MM.1S (cell line): Measurements from ENCODE around the gene FAM184A.
"Not testable (repeated sequence)": the region's sequence is repeated elsewhere in the genome, so short reads cannot be mapped to it uniquely, and the experiment has no call there.

Experiments
- EZH2 ChIP-seq: fragments of 300-600 bp; sonication (generic); optimal IDR thresholded peaks from 2 replicates; pipeline ENCODE3; 2017; ENCODE audit warnings: low read depth, mild to moderate bottlenecking, antibody characterized with exemption, low read length, mixed read lengths
- EZH2phosphoT487 ChIP-seq: fragments of 300-600 bp; sonication (generic); IDR thresholded peaks from 2 replicates; pipeline ENCODE4 v1.6.1; 2018; ENCODE audit warnings: antibody characterized with exemption, low read length
- TF ChIP-seq, protein P1 (sequence below): fragments of 300-600 bp; sonication (generic); IDR thresholded peaks from 2 replicates; pipeline ENCODE4 v1.5.1; 2016; ENCODE audit warnings: antibody characterized with exemption, low read length, mixed read lengths

DNA sequence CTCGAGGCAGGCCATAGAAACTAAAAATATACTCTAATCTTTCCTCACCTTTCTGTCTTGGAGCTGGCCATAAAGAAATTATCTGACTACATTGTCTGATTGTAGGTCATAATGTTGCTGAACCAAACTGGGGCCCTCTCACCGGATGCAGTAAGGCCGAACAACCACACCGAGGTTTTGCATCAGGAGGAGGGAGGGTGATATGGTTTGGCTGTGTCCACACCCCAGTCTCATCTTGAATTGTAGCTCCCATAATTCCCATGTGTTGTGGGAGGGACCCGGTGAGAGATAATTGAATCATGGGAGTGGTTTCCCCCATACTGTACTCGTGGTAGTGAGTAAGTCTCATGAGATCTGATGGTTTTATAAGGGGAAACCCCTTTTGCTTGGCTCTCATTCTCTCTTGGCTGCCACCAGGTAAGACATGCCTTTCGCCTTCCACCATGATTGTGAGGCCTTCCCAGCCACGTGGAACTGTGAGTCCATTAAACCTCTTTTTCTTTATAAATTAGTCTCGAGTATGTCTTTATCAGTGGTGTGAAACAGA is 19.4 kb upstream of the FAM184A start:
- TF ChIP-seq EZH2phosphoT487, EZH2: not testable (repeated sequence)
- TF ChIP-seq, protein P1, sequence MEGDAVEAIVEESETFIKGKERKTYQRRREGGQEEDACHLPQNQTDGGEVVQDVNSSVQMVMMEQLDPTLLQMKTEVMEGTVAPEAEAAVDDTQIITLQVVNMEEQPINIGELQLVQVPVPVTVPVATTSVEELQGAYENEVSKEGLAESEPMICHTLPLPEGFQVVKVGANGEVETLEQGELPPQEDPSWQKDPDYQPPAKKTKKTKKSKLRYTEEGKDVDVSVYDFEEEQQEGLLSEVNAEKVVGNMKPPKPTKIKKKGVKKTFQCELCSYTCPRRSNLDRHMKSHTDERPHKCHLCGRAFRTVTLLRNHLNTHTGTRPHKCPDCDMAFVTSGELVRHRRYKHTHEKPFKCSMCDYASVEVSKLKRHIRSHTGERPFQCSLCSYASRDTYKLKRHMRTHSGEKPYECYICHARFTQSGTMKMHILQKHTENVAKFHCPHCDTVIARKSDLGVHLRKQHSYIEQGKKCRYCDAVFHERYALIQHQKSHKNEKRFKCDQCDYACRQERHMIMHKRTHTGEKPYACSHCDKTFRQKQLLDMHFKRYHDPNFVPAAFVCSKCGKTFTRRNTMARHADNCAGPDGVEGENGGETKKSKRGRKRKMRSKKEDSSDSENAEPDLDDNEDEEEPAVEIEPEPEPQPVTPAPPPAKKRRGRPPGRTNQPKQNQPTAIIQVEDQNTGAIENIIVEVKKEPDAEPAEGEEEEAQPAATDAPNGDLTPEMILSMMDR: not testable (repeated sequence)
